Activated CD4-positive, alpha-beta T cell treated with anti-CD3 and anti-CD28 coated beads for 36 hours (primary cell): ENCODE measurements around the gene HAPLN3. TPM values are rescaled to one million over a fixed set of nuclear protein-coding genes. Genes with fewer than 3 reads are reported as not detected.

Experiments used
- ATAC-seq: fragments of 200-7000 bp; cut with Tn5 transposase; one replicate; pipeline ENCODE4 v1.10.0; 2021; ENCODE audit warnings: mild to moderate bottlenecking, moderate library complexity
- CTCF ChIA-PET: fragments of 350-600 bp; sonication (Branson Sonifier 250); formaldehyde crosslinking; loops from one replicate; lab custom pipeline; 2021; ENCODE audit warnings: antibody characterized with exemption; lab: Charles Lee
- POLR2A ChIA-PET: fragments of 350-600 bp; sonication (Branson Sonifier 250); formaldehyde crosslinking; loops from one replicate; lab custom pipeline; 2021; ENCODE audit warnings: antibody characterized with exemption, inconsistent platforms; lab: Charles Lee
- DNase-seq: peaks from one replicate; pipeline ENCODE4 v3.0.0-alpha.2; 2020
- H3K27ac Mint-ChIP-seq: one replicate; pipeline ENCODE4 v1.8.0; 2021; ENCODE audit warnings: mixed read lengths
- H3K27me3 Mint-ChIP-seq: one replicate; pipeline ENCODE4 v1.8.0; 2021; ENCODE audit warnings: mixed read lengths
- H3K36me3 Mint-ChIP-seq: one replicate; pipeline ENCODE4 v1.8.0; 2021; ENCODE audit warnings: low read depth, mixed read lengths
- H3K4me1 Mint-ChIP-seq: one replicate; pipeline ENCODE4 v1.8.0; 2021; ENCODE audit warnings: mixed read lengths
- H3K4me3 Mint-ChIP-seq: one replicate; pipeline ENCODE4 v1.8.0; 2021; ENCODE audit warnings: mild to moderate bottlenecking, moderate library complexity, mixed read lengths
- H3K9me3 Mint-ChIP-seq: one replicate; pipeline ENCODE4 v1.8.0; 2021; ENCODE audit warnings: low read depth, mixed read lengths
- intact Hi-C, 2 experiments: fragments of 100-400 bp; cut with DNase I in 1 of 2; cut with micrococcal nuclease in 1 of 2; formaldehyde crosslinking; loops; one replicate each; pipeline versions ENCODE4 v1.14.2 to v1.15.1; 2022 to 2024; cut with DNase I, micrococcal nuclease
- total RNA-seq, 2 experiments: library from RNA; stranded (reverse); gene quantifications; one replicate each; pipeline ENCODE4 v1.2.3, GENCODE V29; 2021

HAPLN3 gene
- total RNA-seq, 2 experiments from 2014 or later = 53.9 to 64.1 TPM

- intact Hi-C loops = no loop called here
- Mint-ChIP-seq H3K4me3 (no peak overlapping the region), H3K9me3 (no peaks in the 10 kb centered on the region), H3K27ac (no peak overlapping the region), H3K4me1 (peaks cover 7% of the 10 kb centered on the region), H3K36me3 (no peaks in the 10 kb centered on the region), H3K27me3 (peaks cover 2% of the 10 kb centered on the region)
- ChIA-PET POLR2A (no interaction called here), CTCF (no interaction called here)
- DNase-seq = no peak
- ATAC-seq = no peak
Measured at GRCh38 chr15:88841236-88841635, 54.1 kb downstream of the HAPLN3 start.

GRCh38 chr15:88839961-88840360 is 55.4 kb downstream of the HAPLN3 start:
- Mint-ChIP-seq H3K4me3 (no peak overlapping the region), H3K4me1 (peaks cover 6% of the 10 kb centered on the region), H3K27me3 (peaks cover 2% of the 10 kb centered on the region), H3K27ac (no peak overlapping the region), H3K36me3 (no peaks in the 10 kb centered on the region), H3K9me3 (no peaks in the 10 kb centered on the region)
- POLR2A ChIA-PET = no interaction called here
- ATAC-seq (no peak), DNase-seq (no peak)
- CTCF ChIA-PET = interaction anchor here (0.5 kb wide), 1 partner anchor 342 kb away, joined by 3 read pairs; no protein-coding TSS in a partner anchor
- intact Hi-C loops = no loop called here

GRCh38 chr15:88839146-88839545 is 56.2 kb downstream of the HAPLN3 start:
- H3K27me3 Mint-ChIP-seq = peaks cover 2% of the 10 kb centered on the region
- H3K36me3 Mint-ChIP-seq = no peaks in the 10 kb centered on the region
- no peaks in the 10 kb centered on the region for H3K9me3 Mint-ChIP-seq
- H3K27ac Mint-ChIP-seq = no peak overlapping the region
- peaks cover 4% of the 10 kb centered on the region for H3K4me1 Mint-ChIP-seq
- DNase-seq (no peak), ATAC-seq (no peak)
- intact Hi-C loops = no loop called here
- no peak overlapping the region for H3K4me3 Mint-ChIP-seq
- ChIA-PET CTCF (interaction anchor here (0.5 kb wide), 1 partner anchor 341 kb away, joined by 3 read pairs; no protein-coding TSS in a partner anchor), POLR2A (no interaction called here)

DNA sequence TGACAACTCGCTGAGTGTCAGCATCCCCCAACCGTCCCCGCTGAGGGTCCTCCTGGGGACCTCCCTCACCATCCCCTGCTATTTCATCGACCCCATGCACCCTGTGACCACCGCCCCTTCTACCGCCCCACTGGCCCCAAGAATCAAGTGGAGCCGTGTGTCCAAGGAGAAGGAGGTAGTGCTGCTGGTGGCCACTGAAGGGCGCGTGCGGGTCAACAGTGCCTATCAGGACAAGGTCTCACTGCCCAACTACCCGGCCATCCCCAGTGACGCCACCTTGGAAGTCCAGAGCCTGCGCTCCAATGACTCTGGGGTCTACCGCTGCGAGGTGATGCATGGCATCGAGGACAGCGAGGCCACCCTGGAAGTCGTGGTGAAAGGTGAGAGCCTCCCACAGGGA is 56.7 kb downstream of the HAPLN3 start:
- no peaks in the 10 kb centered on the region for H3K9me3 Mint-ChIP-seq
- H3K4me1 Mint-ChIP-seq = peaks cover 4% of the 10 kb centered on the region
- no peak for ATAC-seq
- DNase-seq = no peak
- intact Hi-C loops = no loop called here
- no peak overlapping the region for H3K27ac Mint-ChIP-seq
- H3K36me3 Mint-ChIP-seq = no peaks in the 10 kb centered on the region
- H3K27me3 Mint-ChIP-seq = peaks cover 2% of the 10 kb centered on the region
- CTCF ChIA-PET = no interaction called here
- POLR2A ChIA-PET = interaction anchor here (0.6 kb wide), 1 partner anchor 220 kb away, joined by 6 read pairs; no protein-coding TSS in a partner anchor
- H3K4me3 Mint-ChIP-seq = no peak overlapping the region

DNA sequence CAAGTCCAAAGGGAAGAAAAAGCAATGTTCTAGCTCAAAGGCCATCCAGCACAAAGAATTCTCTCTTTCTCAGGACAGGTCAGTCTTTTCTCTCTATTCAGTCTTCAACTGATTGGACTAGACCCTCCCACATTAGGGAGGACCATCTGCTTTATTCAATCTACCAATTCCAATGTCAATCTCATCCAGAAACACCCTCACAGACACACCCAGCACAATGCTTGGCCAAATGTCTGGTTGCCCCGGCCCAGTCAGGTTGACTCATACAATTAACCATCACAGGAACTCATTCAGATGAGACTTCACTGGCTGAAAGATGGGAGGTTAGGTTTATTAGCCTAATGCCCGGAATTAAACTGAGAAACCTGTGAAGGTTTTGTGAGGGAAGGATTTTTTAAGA is 59.7 kb downstream of the HAPLN3 start:
- H3K27me3 Mint-ChIP-seq = peaks cover 2% of the 10 kb centered on the region
- no peaks in the 10 kb centered on the region for H3K9me3 Mint-ChIP-seq
- H3K36me3 Mint-ChIP-seq = no peaks in the 10 kb centered on the region
- no peak overlapping the region for H3K4me3 Mint-ChIP-seq
- H3K27ac Mint-ChIP-seq = no peak overlapping the region
- peaks cover 4% of the 10 kb centered on the region for H3K4me1 Mint-ChIP-seq
- DNase-seq (no peak), ATAC-seq (no peak)
- ChIA-PET POLR2A (no interaction called here), CTCF (interaction anchor here (0.6 to 1.2 kb wide), 3 partner anchors 9 to 30 kb away, joined by 3 to 4 read pairs (median 3); no protein-coding TSS in a partner anchor)
- intact Hi-C loops = no loop called here

- intact Hi-C loops = no loop called here
Measured at GRCh38 chr15:88835119-88835518, 60.2 kb downstream of the HAPLN3 start.

DNA sequence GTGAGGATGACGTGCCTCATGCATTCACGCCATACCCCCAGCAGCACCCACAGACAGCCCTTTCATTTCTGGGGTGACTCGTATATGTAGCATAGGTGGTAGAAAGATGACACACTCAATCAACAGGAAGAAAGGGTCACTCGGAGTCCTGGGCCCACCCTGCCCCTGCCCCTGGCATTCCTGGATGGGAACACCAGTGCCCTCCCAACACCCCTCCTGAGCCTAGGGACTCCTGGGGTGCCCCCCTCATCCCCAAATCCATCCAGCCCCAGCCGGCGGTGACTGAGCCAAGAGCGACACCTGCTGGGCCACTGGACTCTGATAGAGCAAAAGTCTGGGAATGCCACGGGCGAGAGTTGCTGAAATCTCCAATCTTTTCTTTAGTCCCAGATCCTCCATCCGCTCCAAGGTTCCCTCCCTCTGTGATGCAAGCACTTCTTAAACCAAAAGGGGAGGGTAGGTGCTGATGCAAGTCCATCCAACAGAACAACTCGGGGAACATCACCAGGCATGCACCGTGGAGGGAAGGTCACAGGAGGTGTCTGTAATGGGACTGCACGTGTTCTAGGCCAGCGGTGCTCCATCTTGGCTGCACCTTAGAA is 61.0 kb downstream of the HAPLN3 start:
- intact Hi-C loops = loop anchor here in 1 of 2 experiments (1.0 to 5.0 kb wide), 2 partner anchors 210 to 357 kb away; no protein-coding TSS in a partner anchor
- peaks cover 4% of the 10 kb centered on the region for H3K4me1 Mint-ChIP-seq
- CTCF ChIA-PET = interaction anchor here (0.6 to 0.7 kb wide), 3 partner anchors 78 to 208 kb away, joined by 3 read pairs; no protein-coding TSS in a partner anchor
- DNase-seq (peak; percentile 42), ATAC-seq (peak; percentile 89)
- H3K9me3 Mint-ChIP-seq = no peaks in the 10 kb centered on the region
- peaks cover 2% of the 10 kb centered on the region for H3K27me3 Mint-ChIP-seq
- H3K27ac Mint-ChIP-seq = no peak overlapping the region
- no peak overlapping the region for H3K4me3 Mint-ChIP-seq
- no peaks in the 10 kb centered on the region for H3K36me3 Mint-ChIP-seq
- POLR2A ChIA-PET = interaction anchor here (0.6 kb wide), 1 partner anchor 26 kb away, joined by 5 read pairs; no protein-coding TSS in a partner anchor

More at GRCh38 chr15:88835119-88835518, 60.2 kb downstream of the HAPLN3 start:
- no peaks in the 10 kb centered on the region for H3K9me3 Mint-ChIP-seq
- H3K4me3 Mint-ChIP-seq = no peak overlapping the region
- POLR2A ChIA-PET = interaction anchor here (0.6 kb wide), 1 partner anchor 25 kb away, joined by 5 read pairs; no protein-coding TSS in a partner anchor
- H3K27ac Mint-ChIP-seq = no peak overlapping the region
- peaks cover 2% of the 10 kb centered on the region for H3K27me3 Mint-ChIP-seq
- DNase-seq = no peak
- CTCF ChIA-PET = interaction anchor here (0.6 to 1.2 kb wide), 4 partner anchors 9 to 77 kb away, joined by 3 to 4 read pairs (median 3); no protein-coding TSS in a partner anchor
- no peaks in the 10 kb centered on the region for H3K36me3 Mint-ChIP-seq
- peaks cover 4% of the 10 kb centered on the region for H3K4me1 Mint-ChIP-seq
- ATAC-seq = no peak

GRCh38 chr15:88833731-88834100 is 61.6 kb downstream of the HAPLN3 start:
- POLR2A ChIA-PET = no interaction called here
- intact Hi-C loops = loop anchor here in 1 of 2 experiments (1.0 to 5.0 kb wide), 2 partner anchors 209 to 356 kb away; no protein-coding TSS in a partner anchor
- no peaks in the 10 kb centered on the region for H3K27me3 Mint-ChIP-seq
- no peaks in the 10 kb centered on the region for H3K36me3 Mint-ChIP-seq
- DNase-seq (no peak), ATAC-seq (no peak)
- no peaks in the 10 kb centered on the region for H3K9me3 Mint-ChIP-seq
- no peak overlapping the region for H3K4me3 Mint-ChIP-seq
- CTCF ChIA-PET = interaction anchor here (0.6 kb wide), 1 partner anchor 207 kb away, joined by 3 read pairs; no protein-coding TSS in a partner anchor
- H3K27ac Mint-ChIP-seq = no peak overlapping the region
- H3K4me1 Mint-ChIP-seq = peaks cover 4% of the 10 kb centered on the region

GRCh38 chr15:88832820-88833730 is 62.3 kb downstream of the HAPLN3 start:
- H3K9me3 Mint-ChIP-seq = no peaks in the 10 kb centered on the region
- CTCF ChIA-PET = no interaction called here
- intact Hi-C loops = loop anchor here in 1 of 2 experiments (5.0 kb wide), 1 partner anchor 356 kb away; no protein-coding TSS in a partner anchor

GRCh38 chr15:88830016-88830415 is 65.3 kb downstream of the HAPLN3 start:
- ChIA-PET POLR2A (no interaction called here), CTCF (no interaction called here)
- peaks cover 2% of the 10 kb centered on the region for H3K27me3 Mint-ChIP-seq
- no peaks in the 10 kb centered on the region for H3K36me3 Mint-ChIP-seq
- ATAC-seq = no peak
- intact Hi-C loops = loop anchor here in 1 of 2 experiments (5.0 kb wide), 1 partner anchor 353 kb away; no protein-coding TSS in a partner anchor
- H3K27ac Mint-ChIP-seq = no peak overlapping the region
- DNase-seq = no peak
- H3K4me1 Mint-ChIP-seq = peaks cover 4% of the 10 kb centered on the region
- H3K9me3 Mint-ChIP-seq = no peaks in the 10 kb centered on the region
- no peak overlapping the region for H3K4me3 Mint-ChIP-seq

More at GRCh38 chr15:88832820-88833730, 62.3 kb downstream of the HAPLN3 start:
- H3K27me3 Mint-ChIP-seq = no peaks in the 10 kb centered on the region
- H3K36me3 Mint-ChIP-seq = no peaks in the 10 kb centered on the region
- ATAC-seq (no peak), DNase-seq (no peak)
- H3K27ac Mint-ChIP-seq = no peak overlapping the region
- peaks cover 4% of the 10 kb centered on the region for H3K4me1 Mint-ChIP-seq
- H3K4me3 Mint-ChIP-seq = no peak overlapping the region
- POLR2A ChIA-PET = no interaction called here

GRCh38 chr15:88828791-88829190 is 66.6 kb downstream of the HAPLN3 start:
- no peak for ATAC-seq

More at GRCh38 chr15:88828791-88829190, 66.6 kb downstream of the HAPLN3 start:
- ChIA-PET POLR2A (no interaction called here), CTCF (no interaction called here)
- no peak for DNase-seq
- Mint-ChIP-seq H3K4me3 (no peak overlapping the region), H3K4me1 (no peaks in the 10 kb centered on the region), H3K9me3 (no peaks in the 10 kb centered on the region), H3K27me3 (peaks cover 5% of the 10 kb centered on the region), H3K36me3 (no peaks in the 10 kb centered on the region), H3K27ac (no peak overlapping the region)
- intact Hi-C loops = no loop called here
